A549 (cell line): ENCODE measurements around the gene TEF. TPM values are rescaled to one million over a fixed set of nuclear protein-coding genes. Genes with fewer than 3 reads are reported as not detected.

Experiments used
- ATAC-seq, 2 experiments: fragments of 200-7000 bp in 1 of 2; fragments of >200 bp in 1 of 2; cut with Nextera tagmentation in 1 of 2; cut with Tn5 transposase in 1 of 2; 3 replicates each; pipeline versions ENCODE4 v1.8.0 to v1.9.1; 2018 to 2020; ENCODE audit warnings: mild to moderate bottlenecking in 1 of 2, moderate library complexity in 1 of 2
- CTCF ChIA-PET: fragments of 300-600 bp; sonication (Branson Sonifier 250); formaldehyde crosslinking; extraction: SDS; loops from one replicate; lab custom pipeline; 2021; ENCODE audit warnings: antibody characterized with exemption, inconsistent platforms; lab: Yijun Ruan, JAX
- POLR2A ChIA-PET: fragments of 350-600 bp; formaldehyde crosslinking; extraction: SDS; loops from one replicate; lab custom pipeline; 2021; ENCODE audit warnings: antibody characterized with exemption, inconsistent platforms; lab: Yijun Ruan, JAX
- DNase-seq, 2 experiments: peaks; one replicate each; pipeline versions ENCODE4 v3.0.0 to v3.0.0-alpha.2; 2011 to 2016; ENCODE audit warnings: low read depth in 1 of 2, low spot score in 1 of 2
- FAIRE-seq: peaks from 2 replicates; lab custom pipeline; 2011; peaks lifted over from hg19 to GRCh38; lab: Jason Lieb, UNC
- H3K27ac ChIP-seq, 2 experiments: fragments of >200 bp; sonication (Bioruptor Twin); formaldehyde crosslinking; 3 replicates each; pipeline ENCODE4 v1.5.1; 2016 to 2017
- H3K4me1 ChIP-seq: fragments of >200 bp; sonication (Bioruptor Twin); formaldehyde crosslinking; 3 replicates; pipeline ENCODE4 v1.6.1; 2016
- H3K4me2 ChIP-seq: fragments of >200 bp; sonication (Bioruptor Twin); formaldehyde crosslinking; 3 replicates; pipeline ENCODE4 v1.6.1; 2016
- H3K4me3 ChIP-seq: fragments of >200 bp; sonication (Bioruptor Twin); formaldehyde crosslinking; 3 replicates; pipeline ENCODE4 v1.5.1; 2016
- H3K9me3 ChIP-seq: fragments of >200 bp; sonication (Bioruptor Twin); formaldehyde crosslinking; 3 replicates; pipeline ENCODE4 v1.6.1; 2016
- ATOH8 ChIP-seq: fragments of 250-450 bp; sonication (Bioruptor Pico); IDR thresholded peaks from 2 replicates; pipeline ENCODE4 v1.5.0; 2020; ENCODE audit warnings: low read depth, mild to moderate bottlenecking, moderate library complexity
- BHLHE40 ChIP-seq: IDR thresholded peaks from 2 replicates; pipeline ENCODE4 v1.6.1; 2012; ENCODE audit warnings: low read depth, low read length, inconsistent platforms
- CHD2 ChIP-seq: fragments of 150-350 bp; IDR thresholded peaks from 2 replicates; pipeline ENCODE4 v1.6.1; 2014; ENCODE audit warnings: low read length; ENCODE audit not compliant: partially characterized antibody
- CTCF ChIP-seq: fragments of >200 bp; sonication (Bioruptor Twin); formaldehyde crosslinking; IDR thresholded peaks from 3 replicates; pipeline ENCODE4 v1.5.1; 2016
- E2F6 ChIP-seq: IDR thresholded peaks from 2 replicates; pipeline ENCODE4 v1.6.1; 2012; ENCODE audit warnings: low read depth, borderline replicate concordance
- EHMT2 ChIP-seq: fragments of 200-600 bp; sonication (generic); IDR thresholded peaks from 2 replicates; pipeline ENCODE4 v1.6.1; 2016; ENCODE audit warnings: antibody characterized with exemption, low read depth, mild to moderate bottlenecking, moderate library complexity
- ELK1 ChIP-seq: fragments of 150-350 bp; IDR thresholded peaks from 2 replicates; pipeline ENCODE4 v1.6.1; 2014; ENCODE audit warnings: low read depth, mild to moderate bottlenecking, low read length
- FOSL2 ChIP-seq, 2 experiments: fragments of 450-650 bp in 1 of 2; fragments of >200 bp in 1 of 2; sonication (Bioruptor Twin) in 1 of 2; formaldehyde crosslinking; IDR thresholded peaks; 2 replicates each; pipeline versions ENCODE4 v1.5.0 to v1.6.1; 2016 to 2020; ENCODE audit warnings: mild to moderate bottlenecking in 1 of 2, moderate library complexity in 1 of 2
- HDAC2 ChIP-seq: fragments of 200-600 bp; sonication (generic); IDR thresholded peaks from 2 replicates; pipeline ENCODE4 v1.6.1; 2016
- HES2 ChIP-seq: fragments of >200 bp; sonication (Bioruptor Twin); formaldehyde crosslinking; IDR thresholded peaks from 2 replicates; pipeline ENCODE4 v1.6.1; 2016
- HEYL ChIP-seq: fragments of 250-450 bp; sonication (Bioruptor Pico); IDR thresholded peaks from 2 replicates; pipeline ENCODE4 v1.8.0; 2021; ENCODE audit warnings: mild to moderate bottlenecking, moderate library complexity
- HMGXB4 ChIP-seq: fragments of 250-450 bp; sonication (Bioruptor Pico); IDR thresholded peaks from 2 replicates; pipeline ENCODE4 v1.5.0; 2021; ENCODE audit warnings: mild to moderate bottlenecking, moderate library complexity, borderline replicate concordance
- JUNB ChIP-seq: fragments of >200 bp; sonication (Bioruptor Twin); formaldehyde crosslinking; IDR thresholded peaks from 2 replicates; pipeline ENCODE4 v1.6.1; 2016
- KDM5A ChIP-seq: fragments of 200-600 bp; sonication (generic); IDR thresholded peaks from 2 replicates; pipeline ENCODE4 v1.6.1; 2016; ENCODE audit warnings: antibody characterized with exemption, mild to moderate bottlenecking
- MAZ ChIP-seq: fragments of 150-350 bp; IDR thresholded peaks from 2 replicates; pipeline ENCODE4 v1.6.1; 2014; ENCODE audit warnings: antibody characterized with exemption, low read depth, low read length, borderline replicate concordance
- MYC ChIP-seq: IDR thresholded peaks from 2 replicates; pipeline ENCODE4 v1.6.1; 2012; ENCODE audit warnings: mild to moderate bottlenecking, inconsistent platforms, low read length, improper control_type of control experiment, borderline replicate concordance
- PHF8 ChIP-seq: fragments of 200-600 bp; sonication (generic); IDR thresholded peaks from 2 replicates; pipeline ENCODE4 v1.6.1; 2016; ENCODE audit warnings: low read depth, mild to moderate bottlenecking, antibody characterized with exemption, moderate library complexity, borderline replicate concordance
- RAD21 ChIP-seq, 2 experiments: fragments of >200 bp in 1 of 2; sonication (Bioruptor Twin) in 1 of 2; formaldehyde crosslinking in 1 of 2; IDR thresholded peaks in 1 of 2; conservative IDR thresholded peaks in 1 of 2; 2 replicates in 1 of 2; 3 replicates in 1 of 2; pipeline ENCODE4 v1.6.1; 2012 to 2018; ENCODE audit warnings: inconsistent platforms in 1 of 2
- RARB ChIP-seq: fragments of 250-450 bp; sonication (Bioruptor Pico); IDR thresholded peaks from 2 replicates; pipeline ENCODE4 v1.8.0; 2021; ENCODE audit warnings: mild to moderate bottlenecking, moderate library complexity
- RCOR1 ChIP-seq: fragments of 150-350 bp; IDR thresholded peaks from 2 replicates; pipeline ENCODE4 v1.6.1; 2014; ENCODE audit warnings: antibody characterized with exemption, low read length, low read depth
- RNF2 ChIP-seq: fragments of 200-600 bp; sonication (generic); IDR thresholded peaks from 2 replicates; pipeline ENCODE4 v1.6.1; 2016; ENCODE audit warnings: low read depth, mild to moderate bottlenecking, antibody characterized with exemption, moderate library complexity, borderline replicate concordance
- SMC3 ChIP-seq: fragments of >200 bp; sonication (Bioruptor Twin); formaldehyde crosslinking; IDR thresholded peaks from 3 replicates; pipeline ENCODE4 v1.6.1; 2018; ENCODE audit warnings: inconsistent platforms
- TP53 ChIP-seq: fragments of 250-450 bp; sonication (Bioruptor Pico); IDR thresholded peaks from 2 replicates; pipeline ENCODE4 v1.5.0; 2021; ENCODE audit warnings: mild to moderate bottlenecking, moderate library complexity
- USF2 ChIP-seq: fragments of 450-650 bp; IDR thresholded peaks from 2 replicates; pipeline ENCODE4 v1.6.1; 2014; ENCODE audit warnings: antibody characterized with exemption
- ZSCAN20 ChIP-seq: fragments of 250-450 bp; sonication (Bioruptor Pico); IDR thresholded peaks from 2 replicates; pipeline ENCODE4 v1.8.0; 2022; ENCODE audit warnings: mild to moderate bottlenecking, moderate library complexity
- WGBS: methylation state at CpG from one replicate; pipeline ENCODE4 v1.1.6; 2017; ENCODE audit errors: missing lambda C conversion rate; 5-methylcytosine and 5-hydroxymethylcytosine counted together
- polyA plus RNA-seq, 4 experiments: library from polyadenylated mRNA; depleted of rRNA in 3 of 4; stranded (reverse); fragments of >200 nt; fragmentation: RNase III in 1 of 4; extraction: RNeasy Plus Mini Kit Qiagen cat#74134 plus additional on column Dnase treatment in 1 of 4; gene quantifications; 2 replicates in 3 of 4; 3 replicates in 1 of 4; pipeline ENCODE4 v1.2.3, GENCODE V29; 2011 to 2017

TEF gene
- polyA plus RNA-seq, 2 of the 4 experiments (the other 2 are of a cell fraction): 1.4 to 2.8 TPM

- peaks cover 15% of the 10 kb centered on the region; the same call in 2 of the 3 replicates for H3K4me1 ChIP-seq
- no peak for TF ChIP-seq ATOH8
- no peak for TF ChIP-seq PHF8
- no peak for TF ChIP-seq CTCF
- no peak for TF ChIP-seq KDM5A
- TF ChIP-seq USF2: no peak
- TF ChIP-seq TP53 (CRISPR knock-in tag): no peak
- TF ChIP-seq RARB (CRISPR knock-in tag): no peak
- no peak for TF ChIP-seq RAD21 (conservative IDR thresholded peaks at IDR 0.05 in 1 of 2, IDR thresholded peaks at IDR 0.05 in 1 of 2)
- no peak for TF ChIP-seq ELK1
- no peak for TF ChIP-seq FOSL2 (IDR thresholded peaks at IDR 0.05)
- TF ChIP-seq FOSL2 (CRISPR knock-in tag; IDR thresholded peaks at IDR 0.05): no peak
- no peak for TF ChIP-seq MYC
- TF ChIP-seq SMC3: no peak
- no peak for TF ChIP-seq JUNB
- no peak for TF ChIP-seq RCOR1
- TF ChIP-seq HES2: no peak
- 95% methylated on average over 5 of the region's 5 CpGs for WGBS
- FAIRE-seq (no peak), DNase-seq (no peak), ATAC-seq (no peak)
- H3K27ac ChIP-seq: peak overlapping the region; percentile 44 to 54; a peak in 2 of 6 replicates
- CTCF ChIA-PET: interaction anchor here (1.2 kb wide), 1 partner anchor 15 kb away, joined by 3 read pairs; no protein-coding TSS in a partner anchor
- H3K9me3 ChIP-seq: no peaks in the 10 kb centered on the region
- H3K4me3 ChIP-seq: no peak overlapping the region
- H3K4me2 ChIP-seq: no peak overlapping the region
- POLR2A ChIA-PET: no interaction called here
Observed at GRCh38 chr22:41351011-41351410, 30.7 kb upstream of the TEF start.

- Histone ChIP-seq H3K9me3 (no peaks in the 10 kb centered on the region), H3K4me1 (peaks cover 15% of the 10 kb centered on the region; the same call in 2 of the 3 replicates), H3K4me3 (no peak overlapping the region), H3K27ac (peak overlapping the region; percentile 44 to 54; a peak in 4 of 6 replicates), H3K4me2 (no peak overlapping the region)
- ChIA-PET CTCF (interaction anchor here (1.4 kb wide), 1 partner anchor 165 kb away, joined by 4 read pairs; no protein-coding TSS in a partner anchor), POLR2A (no interaction called here)
- peak; percentile 38 to 56 for DNase-seq
- TF ChIP-seq JUNB: no peak
- TF ChIP-seq BHLHE40: no peak
- no peak for TF ChIP-seq HMGXB4 (CRISPR knock-in tag)
- no peak for TF ChIP-seq HES2
- TF ChIP-seq ZSCAN20 (CRISPR knock-in tag): no peak
- no peak for TF ChIP-seq HDAC2
- no peak for TF ChIP-seq CHD2
- no peak for TF ChIP-seq RNF2
- TF ChIP-seq HEYL (CRISPR knock-in tag): no peak
- TF ChIP-seq E2F6: no peak
- no peak for TF ChIP-seq MAZ
- no peak for TF ChIP-seq EHMT2
- no peak for TF ChIP-seq RARB (CRISPR knock-in tag)
- no peak for ATAC-seq
- FAIRE-seq: no peak
- 65% methylated on average over 6 of the region's 6 CpGs for WGBS
Observed at GRCh38 chr22:41352058-41352457, 29.7 kb upstream of the TEF start.
